OCI-M1 (cell line): ENCODE data around the gene P4HA1.

Source experiments
- DNase-seq: peaks from one replicate; lab custom pipeline; 2025; lab: John Stamatoyannopoulos, UW

P4HA1 gene

DNA sequence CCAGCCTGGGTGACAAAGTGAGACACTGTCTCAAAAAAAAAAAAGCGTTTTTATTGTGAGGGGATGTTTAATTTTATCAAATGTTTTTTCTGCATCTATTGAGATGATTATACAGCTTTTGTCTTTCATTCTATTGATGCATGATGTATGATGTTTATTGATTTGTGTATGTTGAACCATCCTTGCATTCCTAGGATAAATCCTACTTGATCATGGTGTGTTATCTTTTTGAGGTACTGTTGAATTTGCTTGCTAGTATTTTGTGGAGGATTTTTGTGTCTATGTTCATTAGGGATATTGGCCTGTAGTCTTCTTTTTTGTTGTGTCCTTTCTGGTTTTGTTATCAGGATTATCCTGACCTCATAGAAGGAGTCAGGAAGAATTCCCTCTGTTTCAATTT is 119.8 kb downstream of the P4HA1 start:
- no peak for DNase-seq
